HG03039 (cell line): ENCODE results near the gene YTHDC1.
"Not testable (repeated sequence)": the region's sequence is repeated elsewhere in the genome, so short reads cannot be mapped to it uniquely, and the experiment has no call there.

Experiments
- ATAC-seq: cut with Tn5 transposase; IDR thresholded peaks from one replicate; pipeline ENCODE4 v1.9.1; 2021; ENCODE audit warnings: mild to moderate bottlenecking, moderate library complexity; ENCODE audit not compliant: unreplicated experiment

The YTHDC1 gene

DNA sequence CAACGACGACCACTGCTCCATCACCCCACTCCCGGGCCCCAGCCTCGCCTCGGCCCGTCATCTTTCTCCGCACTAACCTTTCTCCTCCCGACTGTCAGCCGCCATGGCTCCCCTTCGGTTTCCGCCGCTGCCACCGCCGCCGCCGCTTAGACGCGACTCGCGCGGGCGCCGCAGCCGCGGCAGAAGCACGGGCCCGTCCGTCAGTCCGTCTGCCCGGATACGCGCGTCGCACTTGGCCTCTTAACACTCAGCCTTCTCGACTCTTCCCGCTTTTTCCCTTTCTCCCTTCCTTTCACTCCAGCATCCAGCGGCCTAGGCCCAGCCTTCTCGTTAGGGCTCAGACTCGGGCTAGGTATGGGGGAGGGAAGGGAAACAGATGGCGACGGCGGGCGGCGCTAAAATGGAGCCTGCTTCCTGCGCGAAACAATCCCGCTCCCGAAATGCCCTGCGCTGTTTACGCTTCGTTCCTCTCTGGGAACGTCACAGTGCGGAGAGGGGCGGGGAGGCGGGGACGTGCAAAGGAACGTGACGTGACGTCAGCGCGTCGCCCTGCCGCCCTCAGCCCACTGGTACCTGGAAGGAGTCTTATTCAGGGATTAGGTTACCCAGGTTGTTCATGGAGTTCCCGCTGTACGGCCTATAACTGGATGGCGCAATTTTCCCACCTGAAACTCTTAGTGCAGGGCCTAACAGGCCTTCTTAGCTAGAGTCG, at the start of gene YTHDC1:
TSS of gene YTHDC1 (minus strand) at position 442 of the 712 bp plus-strand sequence. CDS start at position 105, 337 bp downstream.
- peak; percentile 99 for ATAC-seq

DNA sequence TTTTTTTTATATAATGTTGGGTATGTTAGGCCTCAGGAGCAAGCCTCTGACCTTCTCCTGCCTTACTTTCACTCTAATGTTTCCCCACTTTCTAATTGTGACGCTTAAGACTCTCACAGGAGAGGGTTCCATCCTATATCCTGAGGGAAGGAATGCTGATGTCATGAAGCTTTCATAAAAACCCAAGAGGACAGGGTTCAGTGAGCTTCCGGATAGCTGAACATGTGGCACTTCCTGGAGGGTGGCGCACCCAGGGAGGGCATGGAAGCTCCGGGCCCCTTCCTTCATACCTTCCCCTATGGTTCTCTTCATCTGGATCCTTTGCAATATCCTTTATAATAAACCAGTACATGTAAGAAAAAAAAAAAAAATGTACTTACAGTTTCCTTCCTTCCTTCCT, 49.4 kb upstream of the YTHDC1 start:
- ATAC-seq, result no peak

DNA sequence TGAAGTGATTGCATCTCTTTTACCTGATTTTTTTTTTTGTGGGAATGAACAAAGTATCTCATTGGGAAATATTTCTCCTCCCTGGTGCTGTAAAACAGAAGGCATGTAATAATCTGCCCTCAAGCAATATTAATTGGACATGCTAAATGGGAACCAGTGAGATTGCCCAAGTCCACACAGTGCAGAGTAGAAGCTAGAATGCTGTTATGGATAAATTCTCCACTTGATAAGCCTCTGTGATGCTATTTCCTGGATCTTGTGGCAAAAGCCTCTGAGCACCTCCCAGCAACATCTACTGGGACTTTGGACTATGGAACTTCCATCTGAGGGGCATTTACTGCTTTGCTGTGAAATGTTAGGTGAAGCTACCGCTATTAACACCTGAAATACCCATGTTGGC, 46.9 kb upstream of the YTHDC1 start:
- no peak for ATAC-seq

- no peak for ATAC-seq
These were observed 41.5 kb upstream of the YTHDC1 start for GRCh38 chr4:68391436-68391835.

DNA sequence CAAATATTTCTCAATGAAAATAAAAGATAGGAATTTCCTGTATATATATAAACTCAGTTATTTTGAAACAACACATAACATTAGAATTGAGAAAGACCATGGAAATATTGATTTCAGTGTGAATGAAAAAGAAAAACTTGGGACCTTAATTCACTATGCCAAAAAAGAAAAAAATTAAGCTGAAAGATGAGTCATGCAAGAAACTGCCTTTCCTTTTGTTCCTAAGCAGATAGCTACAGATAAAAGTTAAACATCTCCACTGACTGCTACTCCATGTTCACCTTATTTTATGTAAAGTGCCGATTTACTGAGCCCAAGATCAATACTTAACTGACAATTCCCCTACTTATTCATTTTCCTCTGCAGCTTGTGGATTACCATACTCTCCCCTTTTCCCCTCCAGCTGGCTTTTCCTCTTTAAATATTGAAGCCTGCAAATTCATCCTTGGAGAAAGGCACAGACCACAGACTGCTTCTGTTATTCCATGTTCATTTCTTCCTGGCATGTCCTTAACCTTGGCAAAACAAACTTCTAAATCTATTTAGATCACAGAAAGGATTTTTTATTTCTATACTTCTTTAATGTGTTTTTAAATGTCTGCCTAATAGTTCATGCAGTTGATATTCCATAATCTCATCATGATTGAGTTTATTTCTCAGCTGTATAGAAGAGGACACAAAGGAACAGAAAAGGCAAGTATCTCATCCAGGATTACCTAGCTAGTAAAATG, 40.5 kb upstream of the YTHDC1 start:
- ATAC-seq, result no peak

DNA sequence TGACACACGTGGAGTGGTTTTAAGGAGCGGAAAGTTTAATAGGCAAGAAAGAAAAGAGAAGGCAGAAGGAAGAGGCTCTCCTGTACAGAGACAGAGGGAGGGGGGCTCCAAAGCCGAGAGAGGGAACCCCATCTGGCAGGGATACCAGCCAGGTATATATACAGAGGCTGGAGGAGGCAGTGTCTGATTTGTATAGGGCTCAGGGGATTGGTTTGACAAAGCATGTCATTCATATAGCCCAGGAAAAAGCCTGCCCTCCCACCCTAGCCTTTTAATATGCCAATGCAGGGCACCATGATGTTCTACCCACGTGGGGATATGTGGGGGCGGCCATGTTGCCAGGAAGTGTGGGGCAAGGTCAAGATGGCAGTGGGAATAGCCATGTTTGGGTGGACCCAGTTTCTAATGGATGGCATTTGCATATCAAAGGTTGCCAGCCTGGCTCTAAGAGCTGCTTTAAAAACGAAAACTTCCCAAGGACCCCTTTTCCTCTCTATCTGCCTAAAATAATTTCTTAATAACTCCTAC, 39.6 kb upstream of the YTHDC1 start:
- ATAC-seq, result not testable (repeated sequence)

GRCh38 chr4:68388347-68388865, 38.5 kb upstream of the YTHDC1 start:
- ATAC-seq, result no peak

GRCh38 chr4:68385267-68385666, 35.4 kb upstream of the YTHDC1 start:
- ATAC-seq, result no peak

DNA sequence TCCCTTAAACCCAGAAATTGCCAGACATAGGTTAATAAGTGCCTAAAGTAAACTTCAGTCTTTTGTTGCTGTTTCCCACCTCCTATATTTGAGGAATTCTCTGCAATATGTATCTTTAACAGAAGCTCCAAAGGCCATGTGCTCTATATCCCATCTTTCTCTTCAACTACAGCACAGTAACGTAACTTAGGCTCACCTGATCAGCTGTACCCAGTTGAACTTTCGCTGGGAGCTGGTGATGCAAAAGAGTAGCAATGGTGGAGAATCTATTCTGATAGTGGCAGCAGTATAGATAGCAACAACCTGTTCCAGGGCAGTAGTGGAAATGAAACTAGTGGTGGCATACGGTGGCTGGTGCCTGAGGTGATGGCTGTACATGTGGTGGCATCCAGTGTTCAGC, 33.2 kb upstream of the YTHDC1 start:
- ATAC-seq, result no peak

DNA sequence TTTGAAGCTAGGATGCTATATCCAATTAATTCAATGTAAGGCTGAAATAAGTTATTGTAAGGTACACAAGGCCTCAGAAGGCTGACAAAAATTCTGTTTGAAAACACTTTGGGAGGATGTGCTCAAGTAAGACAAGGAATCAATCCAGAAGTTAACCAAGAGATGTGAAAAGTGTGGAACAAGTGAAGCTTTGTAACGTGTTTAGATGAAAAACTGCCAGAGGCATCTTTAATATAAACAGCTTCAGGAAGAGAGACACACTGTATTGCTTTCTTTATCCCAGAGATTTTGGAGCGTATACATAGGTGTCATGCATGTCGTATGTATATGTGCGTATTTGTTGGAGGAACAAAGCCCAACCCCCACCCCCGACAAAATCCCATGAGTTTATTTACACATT, 28.3 kb upstream of the YTHDC1 start:
- ATAC-seq, result no peak

GRCh38 chr4:68375667-68376559, 26.0 kb upstream of the YTHDC1 start:
- ATAC-seq, result peak; percentile 73

DNA sequence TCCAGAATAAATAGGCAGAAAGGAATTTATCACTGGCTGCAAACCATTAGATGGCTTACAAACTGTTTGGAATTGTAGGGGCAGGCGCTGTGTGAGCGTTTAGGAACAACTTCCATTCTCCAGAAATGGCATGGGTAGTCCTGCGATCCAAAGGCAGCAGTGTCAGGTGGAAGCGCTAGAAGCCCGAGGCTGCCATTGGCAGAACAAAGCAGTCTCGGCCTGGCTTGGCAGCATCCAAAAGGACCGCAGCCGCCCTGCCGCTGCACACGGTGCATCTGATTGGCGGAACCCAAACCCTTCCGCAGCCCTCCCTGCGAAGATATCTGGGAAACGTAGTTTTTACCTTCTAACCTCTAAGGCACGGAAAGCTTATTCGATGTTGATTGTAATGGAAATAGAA, 23.6 kb upstream of the YTHDC1 start:
- peak; percentile 87 for ATAC-seq

GRCh38 chr4:68372588-68372987, 22.7 kb upstream of the YTHDC1 start:
- no peak for ATAC-seq

DNA sequence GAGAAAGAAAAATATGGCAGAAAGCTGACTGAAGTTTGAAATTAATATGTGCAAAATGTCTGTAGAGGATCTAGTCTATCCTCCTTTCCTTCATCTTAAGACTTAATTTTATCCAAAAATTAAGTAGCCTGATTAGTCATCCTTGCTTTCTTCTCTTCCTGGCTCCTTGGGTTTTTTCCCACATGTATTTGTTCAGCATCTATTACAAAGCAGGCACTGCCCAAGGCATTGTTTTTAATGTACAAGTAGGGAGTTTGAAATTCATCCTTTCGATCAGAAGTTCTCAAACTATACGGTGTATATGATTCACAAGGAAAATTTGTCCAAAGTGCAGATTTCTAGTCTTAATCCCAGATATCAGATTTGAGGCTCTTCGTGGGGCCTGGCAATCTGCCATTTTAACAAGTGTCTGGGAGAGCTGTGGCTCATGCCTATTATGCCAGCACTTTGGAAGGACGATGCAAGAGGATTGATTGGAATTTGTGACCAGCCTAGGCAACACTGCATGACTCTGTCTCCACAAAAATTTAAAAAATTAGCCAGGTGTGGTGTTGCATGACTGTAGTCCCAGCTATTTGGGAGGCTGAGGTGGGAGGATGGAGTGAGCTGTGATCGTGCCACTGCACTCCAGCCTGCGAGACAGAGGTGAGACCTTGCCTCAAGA, 19.4 kb upstream of the YTHDC1 start:
- no peak for ATAC-seq

DNA sequence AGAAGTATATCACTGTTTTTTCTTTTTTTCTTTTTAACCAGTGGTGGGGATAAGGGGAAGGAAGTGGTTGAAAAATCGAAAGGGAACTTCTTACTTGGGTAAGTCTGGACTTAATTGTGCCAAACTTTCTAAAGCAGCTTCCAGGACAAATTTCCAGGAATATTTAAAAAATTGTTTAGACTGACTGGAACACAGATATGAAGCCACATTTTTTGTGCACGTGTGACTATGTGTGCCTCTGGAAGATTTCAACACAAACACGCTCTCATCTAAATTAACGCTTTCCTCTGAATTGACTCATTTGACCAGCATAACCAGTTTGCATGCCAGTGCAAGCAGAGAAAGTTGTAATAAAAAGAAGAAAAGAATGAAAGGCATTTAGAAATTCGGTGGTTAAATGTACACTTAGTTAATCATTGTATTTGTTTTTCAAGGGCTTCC, 18.8 kb upstream of the YTHDC1 start:
- no peak for ATAC-seq

GRCh38 chr4:68367835-68368234, 17.9 kb upstream of the YTHDC1 start:
- ATAC-seq, result no peak

DNA sequence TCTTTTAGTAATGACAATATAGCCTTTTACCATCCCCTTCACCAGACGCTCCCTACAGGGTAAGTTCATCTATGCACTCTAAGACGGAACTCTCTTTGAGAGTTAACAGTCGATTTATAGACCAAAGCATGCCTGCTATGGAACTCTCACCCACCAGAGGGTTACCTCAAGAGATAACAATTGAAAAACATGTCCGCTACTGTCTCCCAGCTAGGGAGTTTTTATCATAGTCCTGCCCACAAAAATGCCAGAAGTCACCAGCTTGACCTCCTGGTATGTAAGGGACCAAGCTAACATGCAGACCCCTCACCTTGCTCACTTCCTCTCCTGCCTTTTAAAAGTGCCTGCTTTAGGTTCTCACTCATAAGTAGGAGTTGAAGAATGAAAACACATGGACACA, 16.7 kb upstream of the YTHDC1 start:
- no peak for ATAC-seq

GRCh38 chr4:68365068-68365467, 15.2 kb upstream of the YTHDC1 start:
- ATAC-seq, result no peak

GRCh38 chr4:68361146-68361589, 11.3 kb upstream of the YTHDC1 start:
- no peak for ATAC-seq

DNA sequence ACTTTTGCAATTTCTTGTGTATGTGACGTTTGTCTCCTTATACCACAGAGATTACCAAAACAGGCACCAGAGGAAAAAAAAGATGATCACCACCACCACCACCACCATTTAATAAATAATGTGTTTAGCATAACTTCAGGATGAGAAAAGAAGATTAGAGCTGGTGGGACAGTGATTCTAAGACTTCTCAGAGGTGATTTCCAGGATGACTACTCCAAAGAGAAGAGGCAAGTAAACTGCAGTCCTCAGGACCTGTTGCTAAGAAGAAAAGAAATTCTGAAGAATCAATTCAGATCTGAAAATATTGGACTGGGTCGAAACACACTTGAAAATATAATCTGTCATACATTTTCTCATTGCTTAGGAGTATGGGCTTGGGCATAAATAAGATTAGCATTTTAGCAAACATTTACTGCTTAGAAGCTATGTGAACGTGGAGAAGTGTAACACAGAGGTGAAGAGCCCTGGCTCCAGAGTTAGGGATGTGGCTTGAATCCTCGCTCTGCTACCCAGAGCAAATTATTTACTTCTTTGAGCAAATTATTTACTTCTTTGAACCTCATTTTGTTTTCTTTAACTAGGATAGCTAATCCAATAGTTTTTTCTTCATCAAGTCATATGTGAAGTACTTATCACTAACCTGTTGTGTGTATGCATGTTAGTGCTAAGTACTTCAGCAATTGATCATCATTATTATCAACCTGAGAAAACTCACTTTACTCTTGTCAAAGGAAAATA, 10.5 kb upstream of the YTHDC1 start:
- no peak for ATAC-seq
